Suprapubic skin (tissue), 4 donors: ENCODE data around the gene CNGB1.

Source experiments
- CTCF ChIP-seq, 2 donors: fragments of 200-600 bp in 1 of 2; fragments of 450-650 bp in 1 of 2; sonication (generic) in 1 of 2; IDR thresholded peaks; one replicate each; pipeline ENCODE4 v1.5.1; 2016 to 2019; ENCODE audit warnings: antibody characterized with exemption in 2 of 2, mild to moderate bottlenecking in 1 of 2, moderate library complexity in 1 of 2
- EP300 ChIP-seq: sonication (generic); formaldehyde crosslinking; IDR thresholded peaks from one replicate; pipeline ENCODE4 v1.6.1; 2017; ENCODE audit warnings: antibody characterized with exemption
- POLR2A ChIP-seq, 2 donors: fragments of 450-650 bp; IDR thresholded peaks; one replicate each; pipeline ENCODE4 v1.6.1; 2017; ENCODE audit warnings: antibody characterized with exemption in 2 of 2, mild to moderate bottlenecking in 2 of 2, moderate library complexity in 2 of 2
- POLR2AphosphoS5 ChIP-seq, 3 donors: sonication (generic); formaldehyde crosslinking; IDR thresholded peaks; one replicate each; pipeline ENCODE4 v1.6.1; 2017; ENCODE audit warnings: antibody characterized with exemption in 3 of 3

- TF ChIP-seq POLR2A (IDR thresholded peaks at IDR 0.05), result no peak
- TF ChIP-seq CTCF (IDR thresholded peaks at IDR 0.05), result no peak
- TF ChIP-seq POLR2AphosphoS5 (IDR thresholded peaks at IDR 0.05), result no peak
- TF ChIP-seq EP300, result no peak
These were observed 86.2 kb downstream of the CNGB1 start for GRCh38 chr16:57884655-57885133.
